CD4-positive, CD25-positive, alpha-beta regulatory T cell (primary cell): ENCODE results near the gene SLC7A6OS. TPM values are rescaled to one million over a fixed set of nuclear protein-coding genes. Genes with fewer than 3 reads are reported as not detected.

Experiments used
- ATAC-seq, 2 donors: fragments of 150-1000 bp; cut with Tn5 transposase; one replicate each; pipeline ENCODE4 v1.10.0; 2021; ENCODE audit warnings: low read depth in 2 of 2, moderate number of reproducible peaks in 2 of 2, moderate library complexity in 1 of 2
- DNase-seq, 3 donors: peaks; one replicate each; pipeline versions ENCODE4 v3.0.0 to v3.0.0-alpha.2; 2012 to 2022; ENCODE audit warnings: mixed read lengths in 1 of 3
- H3K27ac ChIP-seq: one replicate; pipeline ENCODE4 v1.7.0; 2013; ENCODE audit warnings: mild to moderate bottlenecking, low read length; ENCODE audit not compliant: insufficient read depth, poor library complexity, severe bottlenecking
- H3K27me3 ChIP-seq: one replicate; pipeline ENCODE4 v1.7.0; 2013; ENCODE audit warnings: low read length; ENCODE audit not compliant: control insufficient read depth, insufficient read depth
- H3K36me3 ChIP-seq: one replicate; pipeline ENCODE4 v1.7.0; 2013; ENCODE audit warnings: mild to moderate bottlenecking, low read length, moderate library complexity; ENCODE audit not compliant: control insufficient read depth, insufficient read depth
- H3K4me1 ChIP-seq: 2 replicates; pipeline ENCODE4 v1.7.0; 2013; ENCODE audit warnings: mild to moderate bottlenecking, low read length; ENCODE audit not compliant: insufficient read depth, control insufficient read depth, poor library complexity, severe bottlenecking
- H3K4me3 ChIP-seq: one replicate; pipeline ENCODE4 v1.7.0; 2013; ENCODE audit warnings: low read depth, mild to moderate bottlenecking, low read length, moderate library complexity
- H3K9me3 ChIP-seq, 2 experiments: 1 replicate in 1 of 2; 2 replicates in 1 of 2; pipeline ENCODE4 v1.7.0; 2013; ENCODE audit warnings: low read length in 2 of 2, mild to moderate bottlenecking in 1 of 2, moderate library complexity in 1 of 2; ENCODE audit not compliant: control insufficient read depth in 2 of 2
- H3K27ac Mint-ChIP-seq, 3 donors: one replicate each; pipeline ENCODE4 v1.8.0; 2020 to 2022; ENCODE audit warnings: mild to moderate bottlenecking in 3 of 3, mixed read lengths in 3 of 3, moderate library complexity in 2 of 3
- H3K27me3 Mint-ChIP-seq: one replicate; pipeline ENCODE4 v1.8.0; 2022; ENCODE audit warnings: mild to moderate bottlenecking, mixed read lengths
- H3K36me3 Mint-ChIP-seq: one replicate; pipeline ENCODE4 v1.8.0; 2020; ENCODE audit warnings: mixed read lengths
- H3K4me1 Mint-ChIP-seq, 4 donors: one replicate each; pipeline ENCODE4 v1.8.0; 2020 to 2022; ENCODE audit warnings: mixed read lengths in 4 of 4, mild to moderate bottlenecking in 1 of 4
- H3K4me3 Mint-ChIP-seq, 4 donors: one replicate each; pipeline ENCODE4 v1.8.0; 2020 to 2022; ENCODE audit warnings: mild to moderate bottlenecking in 4 of 4, mixed read lengths in 4 of 4, moderate library complexity in 3 of 4
- H3K9me3 Mint-ChIP-seq, 7 donors: one replicate each; pipeline ENCODE4 v1.8.0; 2020 to 2022; ENCODE audit warnings: mixed read lengths in 7 of 7, mild to moderate bottlenecking in 3 of 7, moderate library complexity in 2 of 7
- polyA plus RNA-seq, 4 donors: library from polyadenylated mRNA; unstranded; fragments of 300-500 nt; fragmentation: Illumina TruSeq; gene quantifications; one replicate each; pipeline ENCODE4 v1.2.3, GENCODE V29; 2021
- total RNA-seq: library from RNA; stranded (reverse); gene quantifications from one replicate; pipeline ENCODE4 v1.2.3, GENCODE V29; 2022

The SLC7A6OS gene
- total and polyA plus RNA-seq, 5 donors from 2014 or later, result 23.7 to 38.4 (median 27.6) TPM

GRCh38 chr16:68273896-68274295 is 36.9 kb downstream of the SLC7A6OS start:
- H3K9me3 Mint-ChIP-seq, result no peaks in the 10 kb centered on the region
- peaks cover 38% of the 10 kb centered on the region for H3K36me3 Mint-ChIP-seq
- peak overlapping the region; percentile 50 to 88 (median 71) for H3K4me3 Mint-ChIP-seq
- no peaks in the 10 kb centered on the region for H3K27me3 Mint-ChIP-seq
- H3K4me1 Mint-ChIP-seq, result peaks cover 30 to 81% (median 60%) of the 10 kb centered on the region in 4 donors
- peaks cover 85% of the 10 kb centered on the region for H3K4me1 ChIP-seq
- peaks cover 14% of the 10 kb centered on the region for H3K36me3 ChIP-seq
- peak overlapping the region; percentile 82 for H3K27ac ChIP-seq
- ATAC-seq, result no peak
- H3K4me3 ChIP-seq, result peak overlapping the region; percentile 60
- DNase-seq, result no peak
- no peaks in the 10 kb centered on the region for H3K9me3 ChIP-seq
- no peaks in the 10 kb centered on the region for H3K27me3 ChIP-seq
- peak overlapping the region; percentile 93 to 98 (median 98) for H3K27ac Mint-ChIP-seq

GRCh38 chr16:68273459-68273858 is 37.3 kb downstream of the SLC7A6OS start:
- Histone ChIP-seq H3K27ac (peak overlapping the region; percentile 82), H3K27me3 (no peaks in the 10 kb centered on the region), H3K4me3 (peak overlapping the region; percentile 65), H3K36me3 (peaks cover 14% of the 10 kb centered on the region), H3K9me3 (no peaks in the 10 kb centered on the region), H3K4me1 (peaks cover 89% of the 10 kb centered on the region)
- Mint-ChIP-seq H3K27me3 (no peaks in the 10 kb centered on the region), H3K9me3 (no peaks in the 10 kb centered on the region), H3K4me1 (peaks cover 30 to 84% (median 61%) of the 10 kb centered on the region in 4 donors), H3K27ac (peak overlapping the region; percentile 93 to 98 (median 98)), H3K4me3 (peak overlapping the region; percentile 69 to 88 (median 76)), H3K36me3 (peaks cover 38% of the 10 kb centered on the region)
- ATAC-seq (no peak), DNase-seq (no peak)

- Mint-ChIP-seq H3K36me3 (peaks cover 43% of the 10 kb centered on the region), H3K4me3 (peak overlapping the region; percentile 69 to 88 (median 76)), H3K4me1 (peaks cover 36 to 92% (median 67%) of the 10 kb centered on the region in 4 donors), H3K9me3 (no peaks in the 10 kb centered on the region), H3K27me3 (no peaks in the 10 kb centered on the region), H3K27ac (peak overlapping the region; percentile 93 to 98 (median 98))
- peak; percentile 61 for ATAC-seq
- H3K27me3 ChIP-seq, result no peaks in the 10 kb centered on the region
- peak; percentile 43 to 73 (median 67) for DNase-seq
- H3K36me3 ChIP-seq, result peaks cover 14% of the 10 kb centered on the region
- no peaks in the 10 kb centered on the region for H3K9me3 ChIP-seq
- H3K4me1 ChIP-seq, result peaks cover 93% of the 10 kb centered on the region
- H3K27ac ChIP-seq, result peak overlapping the region; percentile 82
- H3K4me3 ChIP-seq, result peak overlapping the region; percentile 65
Observed at GRCh38 chr16:68272507-68273209, 38.1 kb downstream of the SLC7A6OS start.

- no peaks in the 10 kb centered on the region for H3K27me3 ChIP-seq
- no peaks in the 10 kb centered on the region for H3K9me3 ChIP-seq
- DNase-seq (no peak), ATAC-seq (no peak)
- peaks cover 99% of the 10 kb centered on the region for H3K4me1 ChIP-seq
- Mint-ChIP-seq H3K27me3 (no peaks in the 10 kb centered on the region), H3K36me3 (peaks cover 36% of the 10 kb centered on the region), H3K4me3 (peak overlapping the region in 3 of 4 donors; percentile 22 to 88 (median 48)), H3K27ac (peak overlapping the region; percentile 71 to 97 (median 93)), H3K9me3 (no peaks in the 10 kb centered on the region), H3K4me1 (peaks cover 33 to 94% (median 70%) of the 10 kb centered on the region in 4 donors)
- H3K4me3 ChIP-seq, result peak overlapping the region; percentile 60
- H3K36me3 ChIP-seq, result peaks cover 14% of the 10 kb centered on the region
- peak overlapping the region; percentile 82 for H3K27ac ChIP-seq
Observed at GRCh38 chr16:68270353-68270752, 40.4 kb downstream of the SLC7A6OS start.

GRCh38 chr16:68269793-68270192 is 41.0 kb downstream of the SLC7A6OS start:
- H3K9me3 Mint-ChIP-seq, result no peaks in the 10 kb centered on the region
- Histone ChIP-seq H3K9me3 (no peaks in the 10 kb centered on the region), H3K27ac (peak overlapping the region; percentile 82), H3K4me3 (peak overlapping the region; percentile 60), H3K27me3 (no peaks in the 10 kb centered on the region), H3K4me1 (peaks cover 94% of the 10 kb centered on the region), H3K36me3 (peaks cover 12% of the 10 kb centered on the region)
- ATAC-seq, result no peak
- H3K36me3 Mint-ChIP-seq, result peaks cover 33% of the 10 kb centered on the region
- H3K4me1 Mint-ChIP-seq, result peaks cover 33 to 91% (median 70%) of the 10 kb centered on the region in 4 donors
- no peak for DNase-seq
- H3K27me3 Mint-ChIP-seq, result no peaks in the 10 kb centered on the region
- peak overlapping the region; percentile 92 to 97 (median 93) for H3K27ac Mint-ChIP-seq
- peak overlapping the region; percentile 17 to 88 (median 78) for H3K4me3 Mint-ChIP-seq

- Histone ChIP-seq H3K4me3 (peak overlapping the region; percentile 4), H3K36me3 (peaks cover 2% of the 10 kb centered on the region), H3K9me3 (no peaks in the 10 kb centered on the region), H3K4me1 (peaks cover 81% of the 10 kb centered on the region), H3K27ac (peak overlapping the region; percentile 82), H3K27me3 (no peaks in the 10 kb centered on the region)
- ATAC-seq, result no peak
- DNase-seq, result no peak
- Mint-ChIP-seq H3K9me3 (no peaks in the 10 kb centered on the region), H3K36me3 (peaks cover 16% of the 10 kb centered on the region), H3K4me1 (peaks cover 25 to 82% (median 55%) of the 10 kb centered on the region in 4 donors), H3K27ac (peak overlapping the region; percentile 93 to 95 (median 93)), H3K27me3 (no peaks in the 10 kb centered on the region), H3K4me3 (peak overlapping the region; percentile 68 to 87 (median 82))
Observed at GRCh38 chr16:68267612-68268405, 42.9 kb downstream of the SLC7A6OS start.

- Mint-ChIP-seq H3K4me1 (peaks cover 20 to 69% (median 44%) of the 10 kb centered on the region in 4 donors), H3K4me3 (peak overlapping the region; percentile 91 to 97 (median 94)), H3K27ac (peak overlapping the region; percentile 96 to 98 (median 97)), H3K27me3 (no peaks in the 10 kb centered on the region), H3K36me3 (peaks cover 12% of the 10 kb centered on the region), H3K9me3 (no peaks in the 10 kb centered on the region)
- Histone ChIP-seq H3K4me3 (peak overlapping the region; percentile 97), H3K9me3 (no peaks in the 10 kb centered on the region), H3K27ac (peak overlapping the region; percentile 94), H3K36me3 (no peaks in the 10 kb centered on the region), H3K4me1 (peaks cover 65% of the 10 kb centered on the region), H3K27me3 (no peaks in the 10 kb centered on the region)
- ATAC-seq, result peak; percentile 9 to 10
- DNase-seq, result peak in 2 of 3 donors; percentile 46 to 59
Observed at GRCh38 chr16:68265078-68265920, 45.4 kb downstream of the SLC7A6OS start.
